GM20431 (cell line): ENCODE measurements around the gene MEDAG.
"Not testable (repeated sequence)": the region's sequence is repeated elsewhere in the genome, so short reads cannot be mapped to it uniquely, and the experiment has no call there.

Experiments
- in situ Hi-C: fragments of 300-500 bp; cut with MseI, MboI; formaldehyde crosslinking; loops from one replicate; pipeline ENCODE4 v1.15.0; 2020; ENCODE audit warnings: low sequenced_read_pairs; ENCODE audit not compliant: unreplicated experiment

The MEDAG gene

GRCh38 chr13:30904043-30904442 is 2.0 kb upstream of the MEDAG start:
- in situ Hi-C loops = no loop called here

- in situ Hi-C loops = no loop called here
Measured at GRCh38 chr13:30906411-30907051, 460 bp downstream of the MEDAG start.

GRCh38 chr13:30907121-30907861 is 1.2 kb downstream of the MEDAG start:
- in situ Hi-C loops = no loop called here

GRCh38 chr13:30908416-30908980 is 2.4 kb downstream of the MEDAG start:
- in situ Hi-C loops = no loop called here

- in situ Hi-C loops = no loop called here
Measured at GRCh38 chr13:30910676-30911075, 4.6 kb downstream of the MEDAG start.

GRCh38 chr13:30915691-30916541 is 9.8 kb downstream of the MEDAG start:
- in situ Hi-C loops = no loop called here

- in situ Hi-C loops = no loop called here
Measured at GRCh38 chr13:30916991-30917390, 10.9 kb downstream of the MEDAG start.

GRCh38 chr13:30918662-30919405 is 12.8 kb downstream of the MEDAG start:
- in situ Hi-C loops = no loop called here

GRCh38 chr13:30920162-30920909 is 14.3 kb downstream of the MEDAG start:
- in situ Hi-C loops = no loop called here

GRCh38 chr13:30923418-30923817 is 17.3 kb downstream of the MEDAG start:
- in situ Hi-C loops = no loop called here

- in situ Hi-C loops = no loop called here
Measured at GRCh38 chr13:30924721-30925120, 18.6 kb downstream of the MEDAG start.

GRCh38 chr13:30925429-30925828 is 19.4 kb downstream of the MEDAG start:
- in situ Hi-C loops = no loop called here

GRCh38 chr13:30926781-30927180 is 20.7 kb downstream of the MEDAG start:
- in situ Hi-C loops = no loop called here

- in situ Hi-C loops = not testable (repeated sequence)
Measured at GRCh38 chr13:30927188-30927587, 21.1 kb downstream of the MEDAG start.

GRCh38 chr13:30927595-30927994 is 21.5 kb downstream of the MEDAG start:
- in situ Hi-C loops = no loop called here

GRCh38 chr13:30928978-30929377 is 22.9 kb downstream of the MEDAG start:
- in situ Hi-C loops = no loop called here

- in situ Hi-C loops = no loop called here
Measured at GRCh38 chr13:30932481-30933353, 26.6 kb downstream of the MEDAG start, which contains the start of gene TEX26. Gene TEX26, plus strand, starts transcription at chr13:30932656. Its CDS starts 60 bp downstream, at chr13:30932716.

- in situ Hi-C loops = no loop called here
Measured at GRCh38 chr13:30933354-30933670, 27.2 kb downstream of the MEDAG start.
